HEK293 (cell line): ENCODE results near the gene TLE1.

ENCODE experiments used
- CTCF ChIA-PET: fragments of 350-600 bp; formaldehyde crosslinking; extraction: SDS; loops from one replicate; lab custom pipeline; 2021; ENCODE audit warnings: antibody characterized with exemption; lab: Yijun Ruan, JAX
- POLR2A ChIA-PET: fragments of 300-600 bp; formaldehyde crosslinking; extraction: SDS; loops from one replicate; lab custom pipeline; 2020; ENCODE audit warnings: antibody characterized with exemption, inconsistent platforms; lab: Yijun Ruan, JAX
- H3K27ac ChIP-seq: fragments of 200-500 bp; sonication (Bioruptor generic); 2 replicates; pipeline ENCODE4 v1.5.1; 2014; ENCODE audit warnings: low read depth, low read length, control low read depth, inconsistent platforms; ENCODE audit errors: extremely low read depth
- H3K36me3 ChIP-seq, 2 experiments: fragments of 200-500 bp in 1 of 2; sonication (Bioruptor generic) in 1 of 2; 1 replicate in 1 of 2; 2 replicates in 1 of 2; pipeline ENCODE4 v1.5.1; 2014 to 2017; ENCODE audit warnings: inconsistent platforms in 2 of 2, low read length in 2 of 2; ENCODE audit not compliant: control insufficient read depth in 2 of 2, insufficient read depth in 1 of 2
- H3K4me1 ChIP-seq: fragments of 200-500 bp; sonication (Bioruptor generic); 2 replicates; pipeline ENCODE4 v1.5.1; 2014; ENCODE audit warnings: mild to moderate bottlenecking, low read length, inconsistent platforms; ENCODE audit not compliant: control insufficient read depth, insufficient read depth
- H3K4me3 ChIP-seq: 2 replicates; pipeline ENCODE4 v1.5.1; 2011; ENCODE audit warnings: low read depth, mild to moderate bottlenecking, control low read depth, low read length, moderate library complexity
- H3K9me3 ChIP-seq: fragments of 200-500 bp; sonication (Bioruptor generic); 2 replicates; pipeline ENCODE4 v1.5.1; 2014; ENCODE audit warnings: low read depth, low read length, inconsistent platforms; ENCODE audit not compliant: control insufficient read depth, insufficient read depth
- SCRT2 ChIP-seq: fragments of 450-650 bp; formaldehyde crosslinking; IDR thresholded peaks from 2 replicates; pipeline ENCODE4 v1.5.1; 2016; ENCODE audit warnings: missing biosample characterization, missing genetic modification characterization
- ZEB2 ChIP-seq: fragments of 450-650 bp; formaldehyde crosslinking; IDR thresholded peaks from 2 replicates; pipeline ENCODE4 v1.5.1; 2016; ENCODE audit warnings: missing biosample characterization, missing genetic modification characterization
- ZFP37 ChIP-seq: fragments of 450-650 bp; formaldehyde crosslinking; IDR thresholded peaks from 2 replicates; pipeline ENCODE4 v1.5.1; 2016; ENCODE audit warnings: missing biosample characterization, missing genetic modification characterization
- ZNF140 ChIP-seq: fragments of 450-650 bp; formaldehyde crosslinking; IDR thresholded peaks from 2 replicates; pipeline ENCODE4 v1.5.1; 2016; ENCODE audit warnings: missing biosample characterization, missing genetic modification characterization
- ZNF214 ChIP-seq: fragments of 450-650 bp; formaldehyde crosslinking; IDR thresholded peaks from 2 replicates; pipeline ENCODE4 v1.5.1; 2017; ENCODE audit warnings: missing biosample characterization, mild to moderate bottlenecking, missing genetic modification characterization, borderline replicate concordance
- ZNF354C ChIP-seq: fragments of 450-650 bp; formaldehyde crosslinking; IDR thresholded peaks from 2 replicates; pipeline ENCODE4 v1.5.1; 2016; ENCODE audit warnings: missing biosample characterization, missing genetic modification characterization, low read depth, borderline replicate concordance
- ZNF391 ChIP-seq: fragments of 450-650 bp; formaldehyde crosslinking; IDR thresholded peaks from 2 replicates; pipeline ENCODE4 v1.5.1; 2016; ENCODE audit warnings: low read depth, missing biosample characterization, missing genetic modification characterization, borderline replicate concordance
- ZNF416 ChIP-seq: fragments of 450-650 bp; formaldehyde crosslinking; IDR thresholded peaks from 2 replicates; pipeline ENCODE4 v1.5.1; 2016; ENCODE audit warnings: missing biosample characterization, missing genetic modification characterization
- ZNF610 ChIP-seq: fragments of 450-650 bp; formaldehyde crosslinking; IDR thresholded peaks from 2 replicates; pipeline ENCODE4 v1.5.1; 2016; ENCODE audit warnings: missing biosample characterization, missing genetic modification characterization, borderline replicate concordance
- ZNF626 ChIP-seq: fragments of 450-650 bp; sonication (Bioruptor Pico); formaldehyde crosslinking; IDR thresholded peaks from 2 replicates; pipeline ENCODE4 v1.5.1; 2018; ENCODE audit warnings: missing biosample characterization, missing genetic modification characterization, inconsistent platforms
- ZNF658 ChIP-seq: fragments of 450-650 bp; formaldehyde crosslinking; IDR thresholded peaks from 2 replicates; pipeline ENCODE4; 2016; ENCODE audit warnings: missing biosample characterization, missing genetic modification characterization
- ZNF837 ChIP-seq: fragments of 450-650 bp; formaldehyde crosslinking; IDR thresholded peaks from 2 replicates; pipeline ENCODE4 v1.5.1; 2016; ENCODE audit warnings: missing biosample characterization, missing genetic modification characterization
- ZNF843 ChIP-seq: fragments of 450-650 bp; formaldehyde crosslinking; IDR thresholded peaks from 2 replicates; pipeline ENCODE4 v1.5.1; 2016; ENCODE audit warnings: missing biosample characterization, missing genetic modification characterization
- TF ChIP-seq, protein P1 (sequence below): fragments of 450-650 bp; formaldehyde crosslinking; IDR thresholded peaks from 2 replicates; pipeline ENCODE4 v1.5.1; 2017; ENCODE audit warnings: missing biosample characterization, missing genetic modification characterization
- TF ChIP-seq, protein P2 (sequence below): sonication (generic); formaldehyde crosslinking; IDR thresholded peaks from 2 replicates; pipeline ENCODE4 v1.8.1; 2022; ENCODE audit warnings: mild to moderate bottlenecking, moderate library complexity, missing genetic modification reagents
- TF ChIP-seq, protein P3 (sequence below): fragments of 450-650 bp; formaldehyde crosslinking; IDR thresholded peaks from 2 replicates; pipeline ENCODE4; 2016; ENCODE audit warnings: missing biosample characterization, missing genetic modification characterization
- TF ChIP-seq, protein P4 (sequence below): fragments of 450-650 bp; formaldehyde crosslinking; conservative IDR thresholded peaks from 2 replicates; pipeline ENCODE4 v1.5.1; 2016; ENCODE audit warnings: low read depth, missing biosample characterization, missing genetic modification characterization

Gene TLE1

DNA sequence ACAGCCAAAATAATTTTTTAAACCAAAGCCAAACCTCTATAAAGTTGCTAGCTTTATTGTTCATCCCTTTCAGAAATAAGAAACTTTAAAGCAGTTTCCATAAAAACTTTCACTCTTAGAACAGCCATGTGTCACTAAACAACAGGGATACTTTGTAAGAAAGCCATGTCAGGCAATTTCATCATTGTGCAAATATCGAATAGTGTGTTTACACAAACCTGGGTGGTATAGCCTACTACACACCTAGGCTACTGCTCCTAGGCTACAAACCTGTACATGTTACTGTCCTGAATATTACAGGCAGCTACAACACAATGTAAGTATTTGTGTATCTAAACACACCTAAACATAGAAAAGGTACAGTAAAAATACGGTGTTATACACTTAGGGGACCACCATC lies 59.9 kb downstream of the TLE1 start (continued):
- TF ChIP-seq, protein P1, sequence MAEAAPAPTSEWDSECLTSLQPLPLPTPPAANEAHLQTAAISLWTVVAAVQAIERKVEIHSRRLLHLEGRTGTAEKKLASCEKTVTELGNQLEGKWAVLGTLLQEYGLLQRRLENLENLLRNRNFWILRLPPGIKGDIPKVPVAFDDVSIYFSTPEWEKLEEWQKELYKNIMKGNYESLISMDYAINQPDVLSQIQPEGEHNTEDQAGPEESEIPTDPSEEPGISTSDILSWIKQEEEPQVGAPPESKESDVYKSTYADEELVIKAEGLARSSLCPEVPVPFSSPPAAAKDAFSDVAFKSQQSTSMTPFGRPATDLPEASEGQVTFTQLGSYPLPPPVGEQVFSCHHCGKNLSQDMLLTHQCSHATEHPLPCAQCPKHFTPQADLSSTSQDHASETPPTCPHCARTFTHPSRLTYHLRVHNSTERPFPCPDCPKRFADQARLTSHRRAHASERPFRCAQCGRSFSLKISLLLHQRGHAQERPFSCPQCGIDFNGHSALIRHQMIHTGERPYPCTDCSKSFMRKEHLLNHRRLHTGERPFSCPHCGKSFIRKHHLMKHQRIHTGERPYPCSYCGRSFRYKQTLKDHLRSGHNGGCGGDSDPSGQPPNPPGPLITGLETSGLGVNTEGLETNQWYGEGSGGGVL (tag by site-specific recombination): no peak
- TF ChIP-seq ZNF214 (tag by site-specific recombination): no peak
- TF ChIP-seq, protein P2, sequence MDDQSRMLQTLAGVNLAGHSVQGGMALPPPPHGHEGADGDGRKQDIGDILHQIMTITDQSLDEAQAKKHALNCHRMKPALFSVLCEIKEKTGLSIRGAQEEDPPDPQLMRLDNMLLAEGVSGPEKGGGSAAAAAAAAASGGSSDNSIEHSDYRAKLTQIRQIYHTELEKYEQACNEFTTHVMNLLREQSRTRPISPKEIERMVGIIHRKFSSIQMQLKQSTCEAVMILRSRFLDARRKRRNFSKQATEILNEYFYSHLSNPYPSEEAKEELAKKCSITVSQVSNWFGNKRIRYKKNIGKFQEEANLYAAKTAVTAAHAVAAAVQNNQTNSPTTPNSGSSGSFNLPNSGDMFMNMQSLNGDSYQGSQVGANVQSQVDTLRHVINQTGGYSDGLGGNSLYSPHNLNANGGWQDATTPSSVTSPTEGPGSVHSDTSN (CRISPR knock-in tag): no peak
- no peak for TF ChIP-seq ZNF610 (tag by site-specific recombination)

DNA sequence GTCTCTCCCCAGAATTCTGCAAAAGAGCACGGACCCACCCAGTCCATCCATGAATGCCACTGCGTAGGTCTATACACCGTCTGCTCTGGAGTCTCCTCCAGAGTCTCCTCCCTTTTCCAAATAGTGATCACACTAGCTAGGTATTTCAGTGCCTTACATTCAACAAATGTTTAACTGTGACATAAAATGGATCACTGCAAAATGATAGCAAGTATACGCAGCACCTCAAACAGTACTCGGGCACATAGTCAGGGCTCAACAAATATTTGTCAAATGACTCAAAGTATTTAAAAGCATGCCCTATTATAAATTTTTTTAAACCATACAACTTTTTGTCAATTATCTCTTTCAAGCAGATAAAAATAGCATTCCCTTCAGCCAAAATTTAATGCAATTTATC lies 60.5 kb downstream of the TLE1 start:
- CTCF ChIA-PET: no interaction called here
- no peaks in the 10 kb centered on the region for H3K9me3 ChIP-seq
- TF ChIP-seq, protein P3, sequence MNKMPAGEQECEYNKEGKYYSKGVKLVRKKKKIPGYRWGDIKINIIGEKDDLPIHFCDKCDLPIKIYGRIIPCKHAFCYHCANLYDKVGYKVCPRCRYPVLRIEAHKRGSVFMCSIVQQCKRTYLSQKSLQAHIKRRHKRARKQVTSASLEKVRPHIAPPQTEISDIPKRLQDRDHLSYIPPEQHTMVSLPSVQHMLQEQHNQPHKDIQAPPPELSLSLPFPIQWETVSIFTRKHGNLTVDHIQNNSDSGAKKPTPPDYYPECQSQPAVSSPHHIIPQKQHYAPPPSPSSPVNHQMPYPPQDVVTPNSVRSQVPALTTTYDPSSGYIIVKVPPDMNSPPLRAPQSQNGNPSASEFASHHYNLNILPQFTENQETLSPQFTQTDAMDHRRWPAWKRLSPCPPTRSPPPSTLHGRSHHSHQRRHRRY (tag by site-specific recombination): no peak
- TF ChIP-seq ZNF658 (no peak), ZFP37 (tag by site-specific recombination) (no peak), ZNF140 (tag by site-specific recombination) (no peak), SCRT2 (no peak), ZEB2 (tag by site-specific recombination) (no peak), ZNF354C (tag by site-specific recombination) (no peak)
- TF ChIP-seq, protein P4, sequence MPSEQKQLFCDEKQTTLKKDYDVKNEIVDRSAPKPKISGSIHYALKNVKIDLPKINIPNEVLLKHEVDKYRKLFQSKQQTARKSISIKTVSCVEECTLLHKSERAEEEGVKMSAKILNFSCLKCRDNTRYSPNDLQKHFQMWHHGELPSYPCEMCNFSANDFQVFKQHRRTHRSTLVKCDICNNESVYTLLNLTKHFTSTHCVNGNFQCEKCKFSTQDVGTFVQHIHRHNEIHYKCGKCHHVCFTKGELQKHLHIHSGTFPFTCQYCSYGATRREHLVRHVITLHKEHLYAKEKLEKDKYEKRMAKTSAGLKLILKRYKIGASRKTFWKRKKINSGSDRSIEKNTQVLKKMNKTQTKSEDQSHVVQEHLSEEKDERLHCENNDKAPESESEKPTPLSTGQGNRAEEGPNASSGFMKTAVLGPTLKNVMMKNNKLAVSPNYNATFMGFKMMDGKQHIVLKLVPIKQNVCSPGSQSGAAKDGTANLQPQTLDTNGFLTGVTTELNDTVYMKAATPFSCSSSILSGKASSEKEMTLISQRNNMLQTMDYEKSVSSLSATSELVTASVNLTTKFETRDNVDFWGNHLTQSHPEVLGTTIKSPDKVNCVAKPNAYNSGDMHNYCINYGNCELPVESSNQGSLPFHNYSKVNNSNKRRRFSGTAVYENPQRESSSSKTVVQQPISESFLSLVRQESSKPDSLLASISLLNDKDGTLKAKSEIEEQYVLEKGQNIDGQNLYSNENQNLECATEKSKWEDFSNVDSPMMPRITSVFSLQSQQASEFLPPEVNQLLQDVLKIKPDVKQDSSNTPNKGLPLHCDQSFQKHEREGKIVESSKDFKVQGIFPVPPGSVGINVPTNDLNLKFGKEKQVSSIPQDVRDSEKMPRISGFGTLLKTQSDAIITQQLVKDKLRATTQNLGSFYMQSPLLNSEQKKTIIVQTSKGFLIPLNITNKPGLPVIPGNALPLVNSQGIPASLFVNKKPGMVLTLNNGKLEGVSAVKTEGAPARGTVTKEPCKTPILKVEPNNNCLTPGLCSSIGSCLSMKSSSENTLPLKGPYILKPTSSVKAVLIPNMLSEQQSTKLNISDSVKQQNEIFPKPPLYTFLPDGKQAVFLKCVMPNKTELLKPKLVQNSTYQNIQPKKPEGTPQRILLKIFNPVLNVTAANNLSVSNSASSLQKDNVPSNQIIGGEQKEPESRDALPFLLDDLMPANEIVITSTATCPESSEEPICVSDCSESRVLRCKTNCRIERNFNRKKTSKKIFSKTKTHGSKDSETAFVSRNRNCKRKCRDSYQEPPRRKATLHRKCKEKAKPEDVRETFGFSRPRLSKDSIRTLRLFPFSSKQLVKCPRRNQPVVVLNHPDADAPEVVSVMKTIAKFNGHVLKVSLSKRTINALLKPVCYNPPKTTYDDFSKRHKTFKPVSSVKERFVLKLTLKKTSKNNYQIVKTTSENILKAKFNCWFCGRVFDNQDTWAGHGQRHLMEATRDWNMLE (tag by site-specific recombination): no peak
- TF ChIP-seq, all 188 proteins: peak for 0
- Histone ChIP-seq H3K4me1 (0 out of 2 replicates have a peak, but pooled peaks cover 2% of the 10 kb centered on the region), H3K27ac (no peak overlapping the region), H3K36me3 (peaks cover 8 to 25% of the 10 kb centered on the region in 2 experiments; a peak in 2 of 3 replicates), H3K4me3 (no peak overlapping the region)
- POLR2A ChIA-PET: no interaction called here

DNA sequence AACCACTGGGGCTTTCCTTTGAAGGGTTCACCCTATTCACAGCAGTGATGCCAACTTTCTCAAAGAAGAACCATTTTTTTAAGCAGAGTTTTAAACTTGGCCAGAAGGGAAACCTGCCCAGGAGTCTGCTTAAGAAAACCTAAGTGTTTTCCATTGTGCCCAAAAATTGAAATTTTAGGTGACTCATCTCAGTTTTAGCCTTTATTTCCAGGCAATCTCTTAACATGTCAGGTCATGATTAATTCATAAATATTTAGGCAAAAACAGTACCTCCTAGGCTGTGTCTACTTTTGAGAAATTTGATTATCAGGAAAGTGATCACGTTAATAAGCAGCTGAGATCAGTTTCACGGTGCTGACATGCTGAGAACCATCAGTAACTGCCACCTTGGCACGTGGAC lies 61.9 kb downstream of the TLE1 start:
- POLR2A ChIA-PET: no interaction called here
- CTCF ChIA-PET: no interaction called here

More for the DNA sequence above, 61.9 kb downstream of the TLE1 start:
- Histone ChIP-seq H3K36me3 (peaks cover 8 to 15% of the 10 kb centered on the region in 2 experiments; a peak in 2 of 3 replicates), H3K9me3 (no peaks in the 10 kb centered on the region), H3K4me3 (no peak overlapping the region)
- TF ChIP-seq ZNF416 (no peak), ZNF837 (no peak), ZNF140 (tag by site-specific recombination) (no peak), ZNF843 (tag by site-specific recombination) (no peak), ZNF626 (tag by site-specific recombination) (no peak), ZNF391 (tag by site-specific recombination) (no peak)
- TF ChIP-seq, all 188 proteins: peak for 0
- Histone ChIP-seq H3K4me1 (peaks cover 9% of the 10 kb centered on the region; the same call in 1 of the 2 replicates), H3K27ac (no peak overlapping the region)
